ENCODE results near the gene GID4.
A peak's percentile ranks its signal among the peaks of the same experiment; 100 is the strongest.

The GID4 gene

GRCh38 chr17:18042983-18043382 lies 3.8 kb downstream of the GID4 start:
- DNase-seq (ENCODE audit: low read depth in 2 of 3, low spot score in 1 of 3) = no peak

- DNase-seq (ENCODE audit: low read depth in 2 of 3, low spot score in 1 of 3) = no peak
Observed at GRCh38 chr17:18043491-18043890, 4.3 kb downstream of the GID4 start.

GRCh38 chr17:18044609-18045008 lies 5.4 kb downstream of the GID4 start:
- no peak for DNase-seq (ENCODE audit: low read depth in 2 of 3, low spot score in 1 of 3)

GRCh38 chr17:18045691-18046350 lies 6.6 kb downstream of the GID4 start:
- DNase-seq (ENCODE audit: low read depth in 2 of 3, low spot score in 1 of 3) = no peak

- DNase-seq (ENCODE audit: low read depth in 2 of 3, low spot score in 1 of 3) = no peak
Observed at GRCh38 chr17:18055597-18055996, 16.4 kb downstream of the GID4 start.

GRCh38 chr17:18056214-18056613 lies 17.0 kb downstream of the GID4 start:
- no peak for DNase-seq (ENCODE audit: low read depth in 2 of 3, low spot score in 1 of 3)

GRCh38 chr17:18059283-18059682 lies 20.1 kb downstream of the GID4 start:
- DNase-seq (ENCODE audit: low read depth in 2 of 3, low spot score in 1 of 3) = no peak

GRCh38 chr17:18064053-18064452 lies 24.8 kb downstream of the GID4 start:
- DNase-seq (ENCODE audit: low read depth in 2 of 3, low spot score in 1 of 3) = no peak

- DNase-seq (ENCODE audit: low read depth in 2 of 3, low spot score in 1 of 3) = no peak
Observed at GRCh38 chr17:18065546-18065945, 26.3 kb downstream of the GID4 start.

- DNase-seq (ENCODE audit: low read depth in 2 of 3, low spot score in 1 of 3) = no peak
Observed at GRCh38 chr17:18066866-18067265, 27.7 kb downstream of the GID4 start.

GRCh38 chr17:18069101-18069500 lies 29.9 kb downstream of the GID4 start:
- DNase-seq (ENCODE audit: low read depth in 2 of 3, low spot score in 1 of 3) = no peak

- DNase-seq (ENCODE audit: low read depth in 2 of 3, low spot score in 1 of 3) = no peak
Observed at GRCh38 chr17:18070861-18071340, 31.7 kb downstream of the GID4 start.

GRCh38 chr17:18071751-18072150 lies 32.5 kb downstream of the GID4 start:
- no peak for DNase-seq (ENCODE audit: low read depth in 2 of 3, low spot score in 1 of 3)

- DNase-seq (ENCODE audit: low read depth in 2 of 3, low spot score in 1 of 3) = no peak
Observed at GRCh38 chr17:18074566-18075272, 35.5 kb downstream of the GID4 start.

GRCh38 chr17:18076936-18077335 lies 37.7 kb downstream of the GID4 start:
- DNase-seq (ENCODE audit: low read depth in 2 of 3, low spot score in 1 of 3) = no peak

GRCh38 chr17:18079543-18079942 lies 40.3 kb downstream of the GID4 start:
- DNase-seq (ENCODE audit: low read depth in 2 of 3, low spot score in 1 of 3) = no peak

GRCh38 chr17:18084256-18084655 lies 45.0 kb downstream of the GID4 start:
- no peak for DNase-seq (ENCODE audit: low read depth in 2 of 3, low spot score in 1 of 3)

GRCh38 chr17:18087610-18088491 lies 48.6 kb downstream of the GID4 start, which contains the start of gene DRG2:
Gene DRG2, plus strand, starts transcription at chr17:18087948. Its CDS starts 76 bp downstream, at chr17:18088024.
- peak; percentile 85 to 95 (median 87) for DNase-seq (ENCODE audit: low read depth in 2 of 3, low spot score in 1 of 3)

- no peak for DNase-seq (ENCODE audit: low read depth in 2 of 3, low spot score in 1 of 3)
Observed at GRCh38 chr17:18089613-18090012, 50.4 kb downstream of the GID4 start.

- peak in 1 of 3 donors; percentile 20 for DNase-seq (ENCODE audit: low read depth in 2 of 3, low spot score in 1 of 3)
Observed at GRCh38 chr17:18093616-18094408, 54.6 kb downstream of the GID4 start.

GRCh38 chr17:18094409-18094807 lies 55.2 kb downstream of the GID4 start:
- no peak for DNase-seq (ENCODE audit: low read depth in 2 of 3, low spot score in 1 of 3)
